ENCODE measurements around the gene PPM1N. TPM values are rescaled to one million over a fixed set of nuclear protein-coding genes. Genes with fewer than 3 reads are reported as not detected.

Gene PPM1N
- total RNA-seq, 1 experiment from 2014 or later, result 5.2 TPM

DNA sequence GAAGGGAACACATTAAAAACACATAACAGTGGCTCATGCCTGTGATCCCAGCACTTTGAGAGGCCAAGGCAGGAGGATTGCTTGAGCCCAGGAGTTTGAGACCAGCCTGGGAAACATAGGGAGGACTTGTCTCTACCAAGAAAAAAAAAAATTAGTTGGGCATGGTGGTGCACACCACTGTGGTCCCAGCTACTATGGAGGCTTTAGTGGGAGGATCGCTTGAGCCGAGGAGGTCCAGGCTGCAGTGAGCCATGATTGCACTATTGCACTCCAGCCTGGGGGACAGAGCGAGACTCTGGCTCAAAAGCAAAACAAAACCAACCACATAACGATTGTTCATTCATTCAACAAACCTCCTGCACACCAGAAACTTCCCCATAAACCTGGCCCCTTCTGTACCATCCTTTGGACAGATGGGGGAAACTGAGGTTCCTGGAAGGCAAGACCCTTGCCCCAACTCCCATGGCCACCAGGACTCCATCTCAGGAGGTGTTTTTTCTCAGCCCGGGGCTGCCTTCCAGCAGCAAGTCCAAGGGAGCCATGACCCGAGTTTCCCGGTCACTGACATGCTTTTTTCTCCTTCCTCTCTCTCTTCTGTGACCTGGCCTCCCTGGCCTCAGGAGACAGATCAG, 26.2 kb upstream of the PPM1N start:
- intact Hi-C loops (cut with micrococcal nuclease), result no loop called here
- POLR2A ChIA-PET, result no interaction called here
- Histone ChIP-seq H3K4me2 (ENCODE audit: low read length) (no peak overlapping the region), H3K4me3 (replicated peaks in 1 of 2; ENCODE audit: low read depth in 1 of 2, low read length in 2 of 2) (no peak overlapping the region), H3K79me2 (ENCODE audit: insufficient read depth, low read length) (peaks cover 23% of the 10 kb centered on the region; the same call in 1 of the 2 replicates), H3K9ac (ENCODE audit: low read length) (no peak overlapping the region), H3K9me3 (ENCODE audit: control insufficient read depth in 1 of 2, insufficient read depth in 1 of 2, low read depth in 1 of 2, low read length in 2 of 2) (no peaks in the 10 kb centered on the region), H3K36me3 (ENCODE audit: control insufficient read depth in 1 of 2, insufficient read depth in 2 of 2, low read length in 2 of 2) (no peaks in the 10 kb centered on the region; a peak in 1 of 4 replicates), H2AFZ (ENCODE audit: low read depth, low read length, poor library complexity, severe bottlenecking) (no peak overlapping the region), H3K27me3 (ENCODE audit: insufficient read depth, low read length) (no peaks in the 10 kb centered on the region), H3K4me1 (ENCODE audit: control insufficient read depth in 1 of 2, insufficient read depth in 2 of 2, low read length in 2 of 2) (peaks cover 4 to 27% of the 10 kb centered on the region in 2 experiments), H4K20me1 (ENCODE audit: insufficient read depth) (no peaks in the 10 kb centered on the region; the same call in 1 of the 2 replicates), H3K9me2 (ENCODE audit: insufficient read depth) (no peaks in the 10 kb centered on the region), H3K27ac (ENCODE audit: low read depth, low read length) (no peak overlapping the region)
- RAD21 ChIA-PET (ENCODE audit: low non-redundant PET in 1 of 2, low total read pairs in 2 of 2, uncharacterized antibody in 2 of 2, unreplicated experiment in 2 of 2), result no interaction called here
- BruUV-seq (replicated peaks), result no TSS peak
- DNase-seq (ENCODE audit: low read depth, low spot score) (no peak), ATAC-seq (no peak)
- CTCF ChIA-PET, result interaction anchor here (0.7 kb wide), 1 partner anchor 13 kb away, joined by 3 read pairs; no protein-coding TSS in a partner anchor
- TF ChIP-seq ZBTB33 (IDR thresholded peaks at IDR 0.05; ENCODE audit: extremely low read depth, insufficient replicate concordance, low read length) (no peak), CTCF (IDR thresholded peaks at IDR 0.05 in 2 of 3, conservative IDR thresholded peaks at IDR 0.05 in 1 of 3; ENCODE audit: borderline replicate concordance in 1 of 3, insufficient read depth in 1 of 3, low read depth in 2 of 3, low read length in 2 of 3) (no peak), JUND (IDR thresholded peaks at IDR 0.05) (no peak), ZNF274 (IDR thresholded peaks at IDR 0.05; ENCODE audit: low read depth, low read length) (no peak), ZFX (IDR thresholded peaks at IDR 0.05) (no peak), ELF1 (IDR thresholded peaks at IDR 0.05; ENCODE audit: borderline replicate concordance, low read depth) (no peak), SIN3A (IDR thresholded peaks at IDR 0.05; ENCODE audit: low read depth) (no peak), SP1 (IDR thresholded peaks at IDR 0.05; ENCODE audit: low read depth) (no peak)
- TF ChIP-seq, protein P1, sequence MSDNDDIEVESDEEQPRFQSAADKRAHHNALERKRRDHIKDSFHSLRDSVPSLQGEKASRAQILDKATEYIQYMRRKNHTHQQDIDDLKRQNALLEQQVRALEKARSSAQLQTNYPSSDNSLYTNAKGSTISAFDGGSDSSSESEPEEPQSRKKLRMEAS (IDR thresholded peaks at IDR 0.05), result no peak
